Hindlimb muscle (tissue), 1 donor: ENCODE results near the gene KIAA0825. TPM values are rescaled to one million over a fixed set of nuclear protein-coding genes. Genes with fewer than 3 reads are reported as not detected.
"Not testable (repeated sequence)": the region's sequence is repeated elsewhere in the genome, so short reads cannot be mapped to it uniquely, and the experiment has no call there.

Experiments used
- DNase-seq: peaks from one replicate; pipeline ENCODE4 v3.0.0-alpha.2; 2013
- polyA plus RNA-seq: library from polyadenylated mRNA; unstranded; fragments of 120-200 nt; gene quantifications from one replicate; pipeline ENCODE4 v1.2.1, GENCODE V29; 2013; ENCODE audit not compliant: insufficient read length

KIAA0825 gene
- polyA plus RNA-seq, 1 donor: 2.1 TPM

DNA sequence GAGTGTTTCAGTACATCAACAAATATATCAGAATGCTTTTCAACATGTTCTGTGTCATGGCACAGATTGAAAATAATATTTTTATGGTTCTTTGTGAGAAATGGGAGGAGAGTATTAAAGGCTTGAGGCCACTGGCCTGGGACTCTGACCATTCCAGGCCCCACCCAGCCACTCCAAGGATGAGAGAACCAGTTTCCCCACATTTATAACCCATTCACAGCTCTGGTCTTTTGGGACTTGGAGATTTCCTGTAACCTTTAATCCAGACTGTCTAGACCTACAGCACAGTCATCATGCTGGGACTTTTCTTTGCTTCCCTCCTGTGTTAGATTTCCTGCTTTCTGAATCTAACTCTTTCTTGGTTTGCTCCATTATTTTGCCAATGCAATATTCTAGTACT, 389.6 kb downstream of the KIAA0825 start:
- no peak for DNase-seq

DNA sequence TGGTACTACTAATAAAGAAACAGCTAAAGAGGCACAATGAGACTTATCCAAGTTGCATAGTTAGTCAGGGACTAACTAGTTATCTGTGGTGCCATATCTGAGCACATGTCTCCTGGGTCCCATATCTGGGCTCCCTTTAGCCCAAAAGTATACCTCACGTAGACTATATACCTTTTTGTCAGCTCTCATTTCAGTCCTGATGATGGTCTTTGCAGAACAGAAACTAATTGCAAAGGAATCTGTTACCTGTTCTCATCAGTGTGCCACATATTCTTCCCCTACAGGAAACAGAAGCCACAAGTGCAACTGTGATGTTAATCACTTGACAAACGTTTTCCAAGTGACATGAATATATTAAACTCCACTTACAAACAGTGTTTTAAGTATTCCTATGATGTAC, 395.2 kb downstream of the KIAA0825 start:
- no peak for DNase-seq

DNA sequence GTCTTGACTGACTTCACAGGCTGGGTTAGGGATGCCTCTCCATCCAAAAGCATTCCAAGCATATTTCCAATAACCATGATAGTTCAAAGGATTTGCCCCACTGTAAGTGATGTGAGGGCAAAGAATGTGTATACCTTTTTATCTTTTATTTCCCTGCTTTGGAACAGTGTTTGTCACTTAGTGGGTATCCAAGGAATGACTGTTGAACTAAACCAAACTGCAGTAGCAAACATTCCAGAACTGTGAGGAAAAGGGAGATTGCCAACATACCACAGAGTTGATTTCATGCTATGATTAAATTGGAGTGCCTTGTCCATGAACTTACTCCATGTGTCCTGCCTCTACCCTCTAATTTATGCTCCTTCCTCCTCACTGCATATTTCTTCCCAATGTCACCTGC, 400.0 kb downstream of the KIAA0825 start:
- no peak for DNase-seq

DNA sequence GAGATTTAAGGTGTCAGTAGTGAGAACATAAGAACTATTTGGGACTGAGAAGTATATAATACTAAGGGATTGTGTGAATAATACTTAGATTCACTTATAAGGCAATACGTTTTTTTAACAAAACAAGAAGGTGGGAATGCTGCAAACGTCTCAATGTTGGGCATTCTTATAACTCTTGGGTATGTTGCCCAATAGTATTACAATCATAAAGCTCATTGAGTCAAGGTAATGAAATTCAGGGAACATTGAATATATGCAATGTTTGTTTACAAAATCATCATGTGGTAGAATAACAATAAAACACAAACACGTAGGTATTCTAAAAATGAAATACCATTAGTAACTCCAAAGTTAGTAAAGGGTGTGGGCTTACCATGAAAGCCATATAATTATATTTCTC, 400.7 kb downstream of the KIAA0825 start:
- DNase-seq: no peak

DNA sequence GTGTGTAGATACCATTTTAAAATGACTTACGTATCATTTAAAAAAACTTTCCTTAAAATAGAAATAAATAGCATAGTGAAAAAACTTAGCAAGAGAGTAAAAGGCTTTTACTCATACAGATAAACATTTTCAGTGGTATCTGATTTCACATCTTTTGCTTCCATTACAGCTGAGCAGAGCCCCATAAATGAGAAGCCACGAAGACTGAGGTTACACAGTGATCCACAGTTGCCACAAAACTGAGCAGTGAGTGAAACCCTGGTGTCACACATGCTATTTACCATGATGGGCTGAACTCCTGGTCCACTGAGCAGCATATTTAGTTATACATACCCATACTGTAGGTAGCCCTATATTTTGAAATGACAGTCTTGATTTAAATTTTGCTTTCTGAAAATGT, 401.2 kb downstream of the KIAA0825 start:
- DNase-seq: no peak

DNA sequence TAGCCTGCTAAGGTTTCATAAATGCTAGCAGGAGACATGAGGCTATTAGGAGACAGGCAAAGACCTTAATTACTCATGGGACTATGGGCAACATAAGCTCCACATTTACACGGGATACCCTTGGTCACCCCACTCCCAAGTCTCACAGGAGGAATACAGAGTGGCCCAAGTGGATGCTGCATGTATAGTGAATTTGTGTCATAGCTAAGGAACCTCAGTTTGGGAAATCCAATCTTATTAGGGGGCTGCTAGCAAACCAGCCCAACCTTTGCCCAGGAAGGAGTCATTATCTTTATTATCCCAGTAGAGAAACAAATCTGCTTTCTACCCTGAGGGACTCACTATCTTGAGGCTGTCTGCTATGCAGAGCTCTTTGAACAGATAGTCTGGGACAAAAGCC, 405.9 kb downstream of the KIAA0825 start:
- DNase-seq: no peak

DNA sequence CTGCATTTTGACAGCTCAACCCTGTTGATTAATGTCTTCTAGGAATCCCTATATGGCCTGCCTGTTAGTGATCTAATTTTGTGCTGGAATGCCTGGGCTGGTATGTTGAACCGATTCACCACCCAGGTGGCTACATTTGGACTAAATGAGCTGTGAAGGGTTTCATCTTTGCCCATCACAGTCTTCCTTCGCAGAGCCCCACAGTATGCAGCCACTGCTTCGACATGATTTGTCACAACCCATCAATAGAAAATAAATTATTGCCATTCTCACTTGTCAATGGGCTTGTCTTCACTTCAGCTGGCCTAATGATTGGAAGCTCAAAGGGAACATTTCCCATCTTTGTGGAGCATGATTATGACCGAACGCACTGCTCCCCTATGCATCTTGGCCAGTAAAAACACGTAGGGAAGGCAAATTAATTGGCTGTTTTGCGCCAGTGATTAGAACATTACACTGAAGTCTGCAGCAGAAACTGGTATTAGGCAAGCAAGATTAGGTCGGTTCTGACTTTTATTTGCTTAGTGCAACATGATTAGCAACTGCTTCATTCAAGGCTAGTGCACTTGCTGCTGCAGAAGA, 408.5 kb downstream of the KIAA0825 start:
- no peak for DNase-seq

DNA sequence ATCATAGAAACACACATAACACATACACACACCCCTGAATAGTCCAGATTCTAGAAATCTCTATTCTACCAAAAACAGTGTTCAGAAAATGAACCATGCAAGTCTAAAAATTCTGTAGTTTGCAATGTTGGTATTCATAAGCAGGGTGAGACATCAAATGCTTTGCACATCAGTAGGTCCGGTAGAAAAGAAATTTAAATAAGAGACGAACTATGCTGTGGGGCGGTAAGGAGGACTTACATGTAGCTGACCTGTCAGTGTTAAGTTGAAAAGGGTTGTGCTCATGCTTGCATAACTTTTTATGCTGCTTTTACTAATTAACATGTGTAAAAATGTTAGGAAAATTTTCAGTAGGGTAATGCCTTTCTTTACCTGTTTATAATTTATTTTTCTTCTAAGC, 409.1 kb downstream of the KIAA0825 start:
- DNase-seq: no peak

DNA sequence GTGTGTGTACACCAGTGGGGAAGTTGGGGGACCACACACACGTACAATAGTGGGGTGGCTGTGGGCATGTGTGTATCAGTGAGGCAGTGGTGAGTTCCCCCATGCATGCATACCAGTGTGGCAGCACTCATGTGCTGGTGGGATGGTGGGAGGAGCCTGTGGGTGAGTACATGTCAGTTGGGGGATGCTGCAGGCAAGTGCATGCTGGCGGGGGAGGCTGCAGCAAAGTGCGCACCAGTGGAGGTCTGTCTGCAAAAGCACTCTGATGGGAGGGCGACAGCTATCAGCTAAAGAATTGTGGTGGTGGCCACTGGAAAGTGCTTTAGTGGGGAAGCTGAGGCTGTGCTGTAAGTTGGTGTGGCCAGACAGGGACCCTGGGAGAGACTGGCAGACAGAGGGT, 418.8 kb downstream of the KIAA0825 start:
- DNase-seq: no peak

DNA sequence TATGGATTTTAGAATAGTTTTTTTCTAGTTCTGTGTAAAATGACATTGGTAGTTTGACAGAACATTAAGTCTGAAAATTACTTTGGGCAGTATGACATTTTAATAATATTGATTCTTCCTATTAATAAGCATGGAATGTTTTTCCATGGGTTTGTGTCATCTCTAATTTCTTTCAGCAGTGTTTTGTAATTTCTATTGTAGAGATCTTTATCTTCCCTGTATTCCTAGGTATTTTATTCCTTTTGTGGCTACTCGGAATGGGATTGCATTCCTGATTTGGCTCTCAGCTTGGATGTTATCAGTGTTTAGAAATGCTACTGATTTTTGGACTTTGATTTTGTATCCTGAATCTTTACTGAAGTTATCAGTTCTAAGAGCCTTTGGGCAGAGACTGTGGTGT, 420.4 kb downstream of the KIAA0825 start:
- DNase-seq: no peak

DNA sequence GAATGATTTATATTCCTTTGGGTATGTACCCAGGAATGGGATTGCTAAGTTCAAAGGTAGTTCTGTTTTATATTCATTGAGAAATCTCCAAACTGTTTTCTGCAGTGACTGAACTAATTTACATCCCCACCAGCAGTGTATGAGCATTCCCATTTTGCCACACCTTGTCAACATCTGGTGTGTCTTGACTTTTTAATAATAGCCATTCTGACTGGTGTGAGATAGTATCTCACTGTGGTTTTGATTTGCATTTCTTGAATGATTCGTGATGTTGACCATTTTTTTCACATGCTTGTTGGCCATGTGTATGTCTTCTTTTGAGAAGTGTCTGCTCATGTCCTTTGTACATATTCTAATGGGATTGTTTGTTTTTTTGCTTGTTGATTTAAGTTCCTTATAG, 421.5 kb downstream of the KIAA0825 start:
- DNase-seq: no peak

DNA sequence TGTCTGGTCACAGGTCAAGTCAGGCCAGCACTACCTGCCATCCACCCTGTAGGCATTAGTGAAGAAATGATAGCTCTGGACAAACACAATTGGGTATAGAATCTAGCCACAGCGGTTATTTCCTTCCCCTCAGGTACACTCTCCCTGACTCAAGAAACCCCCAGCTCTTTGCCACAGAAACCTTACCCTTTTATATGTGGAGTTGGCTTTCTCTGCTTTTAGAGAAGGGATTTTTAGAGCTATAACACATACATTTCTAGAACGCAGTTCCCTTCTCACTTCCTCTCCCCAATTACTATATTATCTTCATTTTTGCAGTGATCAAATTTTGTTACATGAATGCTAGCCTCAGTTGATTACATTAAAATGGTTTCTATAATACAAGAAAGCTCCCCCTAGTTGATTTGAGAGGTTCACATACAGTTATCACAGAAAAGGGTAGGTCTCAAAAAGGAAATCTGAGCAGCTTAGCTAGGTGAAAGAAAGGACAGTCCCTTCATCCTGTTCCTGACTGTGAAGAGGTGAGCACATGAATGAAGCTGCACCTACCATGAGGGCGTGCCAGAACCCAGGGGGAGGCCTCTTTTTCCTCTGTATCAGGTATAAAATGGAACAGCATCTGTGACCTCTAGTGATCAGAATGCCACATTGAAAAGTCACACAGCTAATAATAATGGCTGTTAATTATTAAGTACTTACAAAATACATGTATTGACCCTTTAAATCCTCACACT, 425.6 kb downstream of the KIAA0825 start:
- no peak for DNase-seq

DNA sequence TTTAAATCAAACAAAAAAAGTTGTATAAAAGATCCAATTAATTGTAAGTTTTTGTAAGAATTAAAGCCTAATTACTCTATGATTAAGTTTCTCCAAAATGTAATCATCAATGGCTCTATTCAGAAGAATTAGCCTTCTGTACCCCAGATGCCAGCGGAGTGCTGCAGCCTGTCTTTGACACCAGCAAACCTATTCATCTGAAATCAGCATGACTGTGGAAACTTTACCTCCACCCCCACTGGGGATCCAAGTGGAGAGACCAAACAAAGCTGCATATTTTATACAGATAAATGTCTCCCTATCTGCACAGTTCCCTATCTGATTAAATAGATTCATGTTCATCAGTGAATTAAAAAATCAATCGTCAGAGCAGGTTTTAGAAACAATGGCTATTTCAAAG, 426.8 kb downstream of the KIAA0825 start:
- DNase-seq: no peak

DNA sequence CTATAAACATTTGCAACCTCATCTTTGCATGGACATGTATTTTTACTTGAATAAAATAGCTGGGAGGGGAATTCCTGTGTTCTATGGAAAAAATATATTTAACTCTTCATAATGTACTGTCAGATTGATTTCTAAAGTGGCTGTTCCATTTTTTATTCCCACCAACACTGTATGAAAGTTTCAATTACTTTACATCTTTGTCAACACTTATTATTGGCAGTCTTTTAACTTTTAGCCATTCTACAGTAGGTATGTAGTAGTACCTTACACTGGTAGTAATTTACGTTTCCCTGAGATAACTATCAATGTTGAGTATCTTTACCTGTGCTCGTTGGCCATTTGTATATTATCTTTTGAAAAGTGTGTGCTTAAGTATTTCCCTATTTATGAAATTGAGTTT, 429.7 kb downstream of the KIAA0825 start:
- no peak for DNase-seq

DNA sequence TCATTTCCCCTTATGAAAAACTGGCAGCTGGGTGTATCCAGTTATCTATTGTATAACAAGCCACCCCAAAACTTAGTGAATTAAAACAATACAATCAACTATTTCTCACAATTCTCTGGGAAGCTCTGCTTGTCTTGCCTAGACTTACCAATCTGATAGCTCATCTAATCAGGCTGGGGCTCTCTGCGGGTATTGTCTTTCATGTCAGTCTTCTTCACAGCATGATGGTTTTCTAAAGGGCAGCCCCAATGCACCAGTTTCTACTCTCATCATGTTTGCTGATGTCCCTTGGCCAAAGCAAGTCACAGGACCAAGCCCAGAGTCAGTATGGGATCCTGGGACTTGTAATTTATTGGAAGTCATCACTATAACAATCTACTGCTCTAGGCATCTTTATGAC, 433.5 kb downstream of the KIAA0825 start:
- DNase-seq: no peak

DNA sequence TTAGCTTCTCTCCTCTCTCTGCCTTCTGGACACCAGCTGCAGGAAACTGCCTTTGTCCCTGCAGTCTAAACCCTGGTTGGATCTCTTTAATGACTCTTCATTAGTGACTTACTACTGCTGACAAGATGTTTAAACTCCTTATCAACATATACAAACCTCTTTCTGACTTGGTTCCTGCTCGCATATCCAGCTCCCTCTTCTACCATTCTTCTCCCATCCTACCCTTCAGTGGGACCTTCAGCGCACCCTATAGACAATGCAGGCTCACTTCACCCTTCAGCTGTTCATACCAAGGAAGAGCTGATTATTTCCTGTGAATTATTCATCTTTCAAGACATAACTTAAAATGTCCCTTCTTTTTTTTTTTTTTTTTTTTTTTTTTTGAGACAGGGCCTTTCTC, 436.5 kb downstream of the KIAA0825 start:
- no peak for DNase-seq

DNA sequence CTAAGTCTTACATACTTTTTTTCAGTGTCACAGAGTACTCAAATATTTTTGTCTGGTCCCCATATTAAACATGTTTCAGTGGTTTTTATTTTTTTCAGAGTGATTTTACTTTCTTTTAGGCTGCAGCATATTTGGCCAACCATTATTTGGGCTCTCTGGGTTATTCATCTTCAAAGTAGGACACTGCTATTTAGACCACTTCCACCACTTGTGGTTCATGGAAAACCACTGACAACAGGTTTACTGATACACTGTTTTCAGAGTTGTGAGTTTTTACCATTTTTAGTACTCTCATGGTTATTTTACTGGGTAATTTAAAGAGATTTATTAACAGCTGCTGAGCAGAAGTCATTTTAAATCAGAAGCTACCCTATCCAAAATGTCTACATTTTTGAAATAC, 437.6 kb downstream of the KIAA0825 start:
- DNase-seq: no peak

DNA sequence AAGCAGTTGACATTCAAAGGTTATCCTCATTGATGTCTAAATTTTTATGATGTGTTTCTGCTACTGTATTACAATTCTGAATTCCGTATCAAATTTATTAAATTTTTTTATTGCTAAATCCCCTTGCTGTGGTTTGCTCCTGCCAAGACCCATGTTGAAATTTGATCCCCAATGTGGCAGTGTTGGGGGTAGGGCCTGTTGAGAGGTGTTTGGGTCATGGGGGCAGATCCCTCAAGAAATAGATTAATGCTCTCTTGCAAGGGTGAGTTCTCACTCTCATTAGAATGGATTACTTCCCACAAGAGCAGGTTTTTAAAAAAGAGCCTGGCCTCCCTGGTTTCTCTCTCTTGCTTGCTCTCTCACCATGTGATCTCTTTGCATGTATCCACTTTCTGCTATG, 442.5 kb downstream of the KIAA0825 start:
- no peak for DNase-seq

DNA sequence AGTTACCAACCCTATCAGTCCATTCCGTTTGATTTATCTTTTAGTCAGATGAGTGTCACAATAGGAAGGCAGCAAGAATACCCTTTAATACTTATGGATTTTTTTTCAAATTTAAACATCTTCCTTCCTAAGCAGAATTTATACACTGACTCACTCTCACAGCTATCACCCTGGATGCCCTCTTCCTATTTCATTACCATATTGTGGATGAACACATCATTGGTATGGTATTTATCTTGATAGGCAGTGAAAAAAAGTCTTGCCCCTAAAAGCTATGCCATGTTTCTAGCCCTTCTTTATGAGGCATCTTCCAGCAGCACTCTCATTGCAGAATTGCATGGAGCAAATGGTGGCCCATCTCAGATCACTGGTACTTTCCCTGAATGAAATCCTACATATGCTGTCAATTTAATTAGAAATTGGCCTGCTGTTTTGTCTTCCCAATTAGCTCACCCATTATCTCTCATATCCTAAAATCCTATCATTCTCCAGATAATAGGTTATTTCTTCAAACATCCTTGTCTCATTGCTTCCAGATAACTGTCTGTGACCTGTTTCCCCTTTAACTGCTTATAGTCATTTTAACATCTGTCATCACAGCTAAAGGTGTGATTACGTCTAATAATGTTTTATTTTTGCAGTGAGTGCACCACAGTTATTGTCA, 443.5 kb downstream of the KIAA0825 start:
- no peak for DNase-seq

DNA sequence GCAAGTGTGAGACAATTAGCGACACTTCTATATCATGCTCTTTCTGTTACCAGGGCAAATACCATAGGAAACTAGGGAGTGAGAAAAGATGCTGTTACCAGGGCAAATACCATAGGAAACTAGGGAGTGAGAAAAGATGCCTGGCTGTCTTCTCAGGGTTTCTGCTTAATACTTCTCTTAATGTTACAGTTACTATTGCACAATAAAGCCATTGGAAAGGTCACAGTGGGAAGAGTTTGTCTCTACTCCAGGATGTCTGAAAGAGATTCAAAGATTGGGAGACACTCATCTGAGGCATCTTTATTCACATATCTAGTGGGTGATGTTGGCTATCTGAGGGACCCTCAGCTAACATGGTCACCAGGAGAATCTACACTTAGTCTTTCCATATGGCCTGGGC, 445.3 kb downstream of the KIAA0825 start:
- DNase-seq: no peak

DNA sequence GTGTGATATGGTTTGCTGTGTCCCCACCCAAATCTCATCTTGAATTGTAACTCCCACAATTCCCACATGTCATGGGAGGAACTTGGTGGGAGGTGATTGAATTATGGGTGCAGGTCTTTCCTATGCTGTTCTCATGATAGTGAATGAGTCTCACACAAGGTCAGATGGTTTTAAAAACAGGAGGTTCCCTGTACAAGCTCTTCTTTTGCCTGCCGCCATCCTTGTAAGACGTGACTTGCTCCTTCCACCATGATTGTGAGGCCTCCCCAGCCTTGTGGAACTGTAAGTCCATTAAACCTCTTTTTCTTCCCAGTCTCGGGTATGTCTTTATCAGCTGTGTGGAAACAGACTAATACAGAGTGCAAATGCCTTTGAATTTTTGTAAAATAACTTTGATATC, 447.3 kb downstream of the KIAA0825 start:
- not testable (repeated sequence) for DNase-seq

DNA sequence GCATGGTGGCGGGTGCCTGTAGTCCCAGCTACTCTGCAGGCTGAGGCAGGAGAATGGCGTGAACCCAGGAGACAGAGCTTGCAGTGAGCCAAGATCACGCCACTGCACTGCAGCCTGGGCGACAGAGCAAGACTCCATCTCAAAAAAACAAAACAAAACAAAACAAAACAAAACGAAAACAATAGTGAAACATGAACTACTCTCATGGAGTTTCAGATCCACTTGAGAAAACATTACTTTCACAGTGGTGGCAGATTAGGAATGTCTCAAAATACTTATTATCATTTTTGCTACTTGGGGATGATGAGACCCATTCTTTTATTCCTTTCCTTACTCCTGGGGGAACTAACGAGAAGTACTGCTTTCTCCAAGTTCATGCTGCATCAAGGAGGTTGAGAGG, 448.2 kb downstream of the KIAA0825 start:
- DNase-seq: not testable (repeated sequence)

DNA sequence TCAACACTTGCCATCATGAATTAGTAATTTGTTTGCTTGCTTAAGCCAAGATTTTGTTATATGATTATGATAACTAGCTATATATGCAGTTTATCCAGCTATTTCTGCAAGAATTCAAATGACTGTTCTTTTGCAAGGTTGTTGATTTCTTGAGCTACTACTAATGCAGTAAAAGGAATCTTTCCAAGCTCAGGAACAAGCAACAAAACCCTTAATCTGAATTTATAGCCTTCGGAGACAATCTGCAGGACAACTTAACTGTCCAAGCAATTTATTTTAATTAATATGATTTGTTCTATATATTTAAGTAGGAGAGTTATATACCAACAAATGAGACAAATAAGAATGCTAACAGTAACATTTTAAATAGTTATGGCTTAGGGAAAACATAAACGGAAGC, 450.3 kb downstream of the KIAA0825 start:
- DNase-seq: no peak

DNA sequence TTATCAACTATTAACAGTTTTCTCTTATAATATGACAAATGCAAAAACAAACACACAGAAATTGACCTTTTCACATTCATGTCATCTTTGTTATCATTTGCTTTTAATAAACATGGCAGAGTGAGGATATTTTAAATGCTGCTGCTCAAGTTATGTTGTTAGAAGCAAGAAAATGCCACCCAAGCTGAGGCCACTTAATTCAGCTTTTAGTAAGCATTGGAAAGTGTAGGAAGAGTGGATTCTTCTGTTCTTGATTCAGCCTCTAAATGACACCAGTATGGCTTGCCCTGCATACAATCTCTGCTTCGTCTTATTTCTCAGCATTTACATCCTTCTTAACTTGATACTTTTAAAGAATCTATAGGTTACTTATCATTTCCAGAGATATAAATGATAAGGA, 456.6 kb downstream of the KIAA0825 start:
- no peak for DNase-seq
